Gastrocnemius medialis (tissue), 4 donors: ENCODE data around the gene ORC3.
"Not testable (repeated sequence)": the region's sequence is repeated elsewhere in the genome, so short reads cannot be mapped to it uniquely, and the experiment has no call there.

ENCODE experiments used
- CTCF ChIP-seq, 5 experiments: fragments of 450-650 bp in 3 of 5; fragments of 200-600 bp in 2 of 5; sonication (generic) in 2 of 5; IDR thresholded peaks in 4 of 5; conservative IDR thresholded peaks in 1 of 5; 1 replicate in 4 of 5; 2 replicates in 1 of 5; pipeline ENCODE4 v1.5.1; 2016 to 2019; ENCODE audit warnings: antibody characterized with exemption in 5 of 5, mild to moderate bottlenecking in 3 of 5, moderate library complexity in 3 of 5
- POLR2A ChIP-seq, 2 donors: fragments of 450-650 bp; IDR thresholded peaks; one replicate each; pipeline ENCODE4 v1.6.1; 2017; ENCODE audit warnings: antibody characterized with exemption in 2 of 2, mild to moderate bottlenecking in 2 of 2, moderate library complexity in 2 of 2

GRCh38 chr6:87613018-87613417 lies 23.1 kb downstream of the ORC3 start:
- not testable (repeated sequence) for TF ChIP-seq CTCF (IDR thresholded peaks at IDR 0.05 in 4 of 5, conservative IDR thresholded peaks at IDR 0.05 in 1 of 5); POLR2A (IDR thresholded peaks at IDR 0.05)
